ENCODE measurements around the gene RNF19B. TPM values are rescaled to one million over a fixed set of nuclear protein-coding genes. Genes with fewer than 3 reads are reported as not detected.

The RNF19B gene
- total and polyA plus RNA-seq, 10 of the 15 experiments (the other 5 are each of a cell fraction or from before 2014, with no cell fraction given), result 2.8 to 32.6 (median 16.6) TPM

DNA sequence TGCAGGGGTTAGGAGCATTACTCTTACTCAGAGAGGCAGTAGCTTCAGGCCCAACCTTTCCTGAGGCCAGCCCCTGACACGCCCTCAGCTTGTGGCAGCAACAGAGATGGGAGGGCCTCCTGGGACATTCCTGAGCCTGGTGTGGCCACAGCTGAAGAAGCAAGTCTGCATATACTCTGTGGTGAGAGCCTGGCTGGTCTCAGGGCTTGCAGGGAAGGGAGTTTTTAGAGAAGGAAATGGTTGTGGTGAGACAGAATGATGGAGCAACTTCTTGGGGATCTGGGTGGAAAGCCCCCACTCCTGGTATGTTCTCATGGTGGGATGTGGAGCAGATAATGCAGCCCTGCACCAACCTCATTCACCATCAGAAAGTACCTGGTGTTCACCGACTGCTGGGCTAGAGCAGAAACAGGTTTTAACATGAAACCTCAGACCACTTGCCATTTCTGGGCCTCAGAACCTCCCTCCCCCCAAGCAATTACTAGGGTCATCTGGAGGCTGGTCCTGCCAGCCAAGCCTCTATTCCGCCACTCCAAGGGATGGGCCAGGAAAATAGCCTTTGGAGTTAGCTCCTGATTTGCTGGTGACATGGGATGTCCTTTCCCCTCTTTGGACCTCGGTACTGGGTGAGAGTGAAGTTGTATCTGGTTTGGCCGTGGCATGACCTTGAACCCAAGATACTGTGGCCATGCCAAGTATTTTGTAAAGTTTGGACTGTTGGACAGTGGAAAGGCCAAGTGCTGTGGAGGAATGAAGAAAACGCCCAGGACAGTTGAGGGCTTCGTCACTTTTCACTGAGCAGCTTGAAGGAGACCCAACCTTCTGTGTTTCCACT is 28.1 kb upstream of the RNF19B start (continued):
- peak; percentile 37; the same call in 1 of the 2 replicates for TF ChIP-seq CREB1 (IDR thresholded peaks at IDR 0.05; ENCODE audit: low read depth)
- TF ChIP-seq NR2F1 (conservative IDR thresholded peaks at IDR 0.05), result peak; percentile 79; the same call in 1 of the 2 replicates
- TF ChIP-seq RUNX3 (IDR thresholded peaks at IDR 0.05; ENCODE audit: low read length), result peak; percentile 97
- peak; percentile 58 to 91 for TF ChIP-seq EP300 (IDR thresholded peaks at IDR 0.05; ENCODE audit: borderline replicate concordance in 1 of 2, control insufficient read depth in 1 of 2, low read depth in 2 of 2, low read length in 2 of 2)
- peak; percentile 62; the same call in 1 of the 2 replicates for TF ChIP-seq PAX5 (IDR thresholded peaks at IDR 0.05; ENCODE audit: borderline replicate concordance, low read depth, low read length)
- TF ChIP-seq PML (IDR thresholded peaks at IDR 0.05; ENCODE audit: low read length), result peak; percentile 54; the same call in 1 of the 2 replicates
- TF ChIP-seq SMAD5 (IDR thresholded peaks at IDR 0.05; ENCODE audit: low read depth), result no peak
- TF ChIP-seq MTA3 (IDR thresholded peaks at IDR 0.05; ENCODE audit: borderline replicate concordance, low read length), result peak; percentile 87; the same call in 1 of the 2 replicates
- TF ChIP-seq GATAD2B (conservative IDR thresholded peaks at IDR 0.05; ENCODE audit: low read depth), result peak; percentile 88; the same call in 1 of the 2 replicates
- TF ChIP-seq USF1 (IDR thresholded peaks at IDR 0.05; ENCODE audit: borderline replicate concordance, extremely low read length, insufficient read depth, low read depth, low read length), result no peak
- TF ChIP-seq RELB (IDR thresholded peaks at IDR 0.05; ENCODE audit: low read depth), result peak; percentile 99
- TF ChIP-seq HDAC6 (IDR thresholded peaks at IDR 0.05; ENCODE audit: unreplicated experiment), result no peak
- TF ChIP-seq, protein P1, sequence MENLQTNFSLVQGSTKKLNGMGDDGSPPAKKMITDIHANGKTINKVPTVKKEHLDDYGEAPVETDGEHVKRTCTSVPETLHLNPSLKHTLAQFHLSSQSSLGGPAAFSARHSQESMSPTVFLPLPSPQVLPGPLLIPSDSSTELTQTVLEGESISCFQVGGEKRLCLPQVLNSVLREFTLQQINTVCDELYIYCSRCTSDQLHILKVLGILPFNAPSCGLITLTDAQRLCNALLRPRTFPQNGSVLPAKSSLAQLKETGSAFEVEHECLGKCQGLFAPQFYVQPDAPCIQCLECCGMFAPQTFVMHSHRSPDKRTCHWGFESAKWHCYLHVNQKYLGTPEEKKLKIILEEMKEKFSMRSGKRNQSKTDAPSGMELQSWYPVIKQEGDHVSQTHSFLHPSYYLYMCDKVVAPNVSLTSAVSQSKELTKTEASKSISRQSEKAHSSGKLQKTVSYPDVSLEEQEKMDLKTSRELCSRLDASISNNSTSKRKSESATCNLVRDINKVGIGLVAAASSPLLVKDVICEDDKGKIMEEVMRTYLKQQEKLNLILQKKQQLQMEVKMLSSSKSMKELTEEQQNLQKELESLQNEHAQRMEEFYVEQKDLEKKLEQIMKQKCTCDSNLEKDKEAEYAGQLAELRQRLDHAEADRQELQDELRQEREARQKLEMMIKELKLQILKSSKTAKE (IDR thresholded peaks at IDR 0.05; ENCODE audit: low read depth, poor library complexity, severe bottlenecking), result peak; percentile 95
- no peak for TF ChIP-seq ZNF274 (IDR thresholded peaks at IDR 0.05; ENCODE audit: insufficient read depth, insufficient read length)
- no peak for TF ChIP-seq RFX5 (IDR thresholded peaks at IDR 0.05; ENCODE audit: low read depth, low read length)
- peak; percentile 82 for TF ChIP-seq CBFB (IDR thresholded peaks at IDR 0.05; ENCODE audit: low read depth)
- peak; percentile 65 for TF ChIP-seq BCL11A (IDR thresholded peaks at IDR 0.05; ENCODE audit: low read depth, low read length)
- TF ChIP-seq HDAC2 (IDR thresholded peaks at IDR 0.05), result 0 out of 2 replicates have a peak, but pooled peaks have one; percentile 17
- TF ChIP-seq NFIC (IDR thresholded peaks at IDR 0.05; ENCODE audit: low read depth, low read length), result peak; percentile 91
- no peak for TF ChIP-seq KLF5 (IDR thresholded peaks at IDR 0.05; ENCODE audit: partially characterized antibody)
- no peak; the same call in 1 of the 2 replicates for TF ChIP-seq MAX (IDR thresholded peaks at IDR 0.05; ENCODE audit: low read depth, low read length)
- no peak for TF ChIP-seq TARDBP (IDR thresholded peaks at IDR 0.05; ENCODE audit: borderline replicate concordance)
- no peak for TF ChIP-seq TAF1 (IDR thresholded peaks at IDR 0.05; ENCODE audit: borderline replicate concordance, low read depth, low read length)
- 0 out of 2 replicates have a peak, but pooled peaks have one; percentile 47 for TF ChIP-seq POLR2AphosphoS5 (IDR thresholded peaks at IDR 0.05; ENCODE audit: low read length)
- TF ChIP-seq MTA2 (IDR thresholded peaks at IDR 0.05; ENCODE audit: low read depth), result peak; percentile 83
- TF ChIP-seq TCF12 (IDR thresholded peaks at IDR 0.05; ENCODE audit: low read depth, low read length), result peak; percentile 54; the same call in 1 of the 2 replicates
- TF ChIP-seq JUNB (IDR thresholded peaks at IDR 0.05), result peak; percentile 50; the same call in 1 of the 2 replicates
- TF ChIP-seq LARP7 (IDR thresholded peaks at IDR 0.05), result peak; percentile 29; the same call in 1 of the 2 replicates
